MM.1S (cell line): ENCODE measurements around the gene ANTKMT.

ENCODE experiments used
- DNase-seq: peaks from one replicate; pipeline ENCODE4 v3.0.0-alpha.2; 2015
- H2AFZ ChIP-seq: fragments of 300-600 bp; sonication (generic); 2 replicates; pipeline ENCODE4 v1.6.0; 2016; ENCODE audit warnings: antibody characterized with exemption, low read length
- H3F3A ChIP-seq: fragments of 300-600 bp; sonication (generic); 2 replicates; pipeline ENCODE4 v1.6.1; 2016; ENCODE audit warnings: mild to moderate bottlenecking, antibody characterized with exemption, low read length, moderate library complexity, mixed read lengths; ENCODE audit not compliant: insufficient read depth
- H3K27ac ChIP-seq: fragments of 300-600 bp; sonication (generic); 2 replicates; pipeline ENCODE4 v1.5.1; 2016; ENCODE audit warnings: mild to moderate bottlenecking, low read length
- H3K27me3 ChIP-seq: fragments of 300-600 bp; sonication (generic); replicated peaks from 2 replicates; pipeline ENCODE4 v1.6.0; 2016; ENCODE audit warnings: low read length; ENCODE audit not compliant: insufficient read depth
- H3K36me3 ChIP-seq: fragments of 300-600 bp; sonication (generic); replicated peaks from 2 replicates; pipeline ENCODE4 v1.6.1; 2016; ENCODE audit warnings: mild to moderate bottlenecking, low read length, mixed read lengths; ENCODE audit not compliant: insufficient read depth
- H3K4me1 ChIP-seq: fragments of 300-600 bp; sonication (generic); 2 replicates; pipeline ENCODE4 v1.6.1; 2016; ENCODE audit warnings: low read length, mixed read lengths
- H3K4me2 ChIP-seq: fragments of 300-600 bp; sonication (generic); 2 replicates; pipeline ENCODE4 v1.6.0; 2016; ENCODE audit warnings: low read depth, low read length
- H3K4me3 ChIP-seq: fragments of 300-600 bp; sonication (generic); 2 replicates; pipeline ENCODE4 v1.5.1; 2016; ENCODE audit warnings: low read length, mixed read lengths
- H3K79me2 ChIP-seq: fragments of 300-600 bp; sonication (generic); 2 replicates; pipeline ENCODE4 v1.6.1; 2016; ENCODE audit warnings: mixed run types, low read length, mixed read lengths
- H3K9ac ChIP-seq: fragments of 300-600 bp; sonication (generic); 2 replicates; pipeline ENCODE4 v1.6.1; 2016; ENCODE audit warnings: low read length, mixed read lengths
- H3K9me2 ChIP-seq: fragments of 300-600 bp; sonication (generic); replicated peaks from 2 replicates; pipeline ENCODE4 v1.6.1; 2016; ENCODE audit warnings: mild to moderate bottlenecking, low read length, mixed read lengths; ENCODE audit not compliant: insufficient read depth
- H3K9me3 ChIP-seq: fragments of 300-600 bp; sonication (generic); replicated peaks from 2 replicates; pipeline ENCODE4 v1.6.1; 2016; ENCODE audit warnings: mild to moderate bottlenecking, low read length, mixed read lengths; ENCODE audit not compliant: insufficient read depth
- H4K20me1 ChIP-seq: fragments of 300-600 bp; sonication (generic); 2 replicates; pipeline ENCODE4 v1.6.1; 2016; ENCODE audit warnings: mild to moderate bottlenecking, low read length, moderate library complexity, mixed read lengths; ENCODE audit not compliant: insufficient read depth
- CTCF ChIP-seq: fragments of 300-600 bp; sonication (generic); IDR thresholded peaks from 2 replicates; pipeline ENCODE4 v1.5.1; 2016; ENCODE audit warnings: antibody characterized with exemption, low read length, mixed read lengths
- EZH2 ChIP-seq: fragments of 300-600 bp; sonication (generic); optimal IDR thresholded peaks from 2 replicates; pipeline ENCODE3; 2017; ENCODE audit warnings: low read depth, mild to moderate bottlenecking, antibody characterized with exemption, low read length, mixed read lengths
- EZH2phosphoT487 ChIP-seq: fragments of 300-600 bp; sonication (generic); IDR thresholded peaks from 2 replicates; pipeline ENCODE4 v1.6.1; 2018; ENCODE audit warnings: antibody characterized with exemption, low read length

Gene ANTKMT

GRCh38 chr16:672851-673250 is 48.1 kb upstream of the ANTKMT start:
- Histone ChIP-seq H3K4me2 (no peak overlapping the region), H2AFZ (no peak overlapping the region), H3K27me3 (no peaks in the 10 kb centered on the region), H4K20me1 (no peaks in the 10 kb centered on the region), H3K4me3 (no peak overlapping the region), H3K4me1 (0 out of 2 replicates have a peak, but pooled peaks cover 6% of the 10 kb centered on the region), H3K9me2 (no peaks in the 10 kb centered on the region), H3K36me3 (no peaks in the 10 kb centered on the region; the same call in 1 of the 2 replicates), H3K9ac (no peak overlapping the region), H3K27ac (no peak overlapping the region), H3F3A (no peaks in the 10 kb centered on the region), H3K79me2 (peaks cover 24% of the 10 kb centered on the region), H3K9me3 (no peaks in the 10 kb centered on the region)
- TF ChIP-seq EZH2phosphoT487 (no peak), EZH2 (no peak), CTCF (no peak)
- DNase-seq = no peak

GRCh38 chr16:673399-673991 is 47.5 kb upstream of the ANTKMT start:
- Histone ChIP-seq H3K4me2 (no peak overlapping the region), H2AFZ (no peak overlapping the region), H3K9ac (no peak overlapping the region), H3K4me3 (no peak overlapping the region), H3K9me3 (no peaks in the 10 kb centered on the region), H3K79me2 (peaks cover 18% of the 10 kb centered on the region), H3K27ac (no peak overlapping the region), H3K36me3 (no peaks in the 10 kb centered on the region; the same call in 1 of the 2 replicates), H3K27me3 (no peaks in the 10 kb centered on the region), H3F3A (no peaks in the 10 kb centered on the region), H3K9me2 (no peaks in the 10 kb centered on the region), H4K20me1 (no peaks in the 10 kb centered on the region), H3K4me1 (0 out of 2 replicates have a peak, but pooled peaks cover 6% of the 10 kb centered on the region)
- TF ChIP-seq EZH2 = no peak
- TF ChIP-seq CTCF = no peak
- TF ChIP-seq EZH2phosphoT487 = no peak
- DNase-seq = no peak

GRCh38 chr16:674214-674881 is 46.6 kb upstream of the ANTKMT start:
- H3K9ac ChIP-seq = no peak overlapping the region
- H3K27me3 ChIP-seq = no peaks in the 10 kb centered on the region
- no peak overlapping the region for H2AFZ ChIP-seq
- TF ChIP-seq EZH2 = no peak
- TF ChIP-seq EZH2phosphoT487 = no peak
- TF ChIP-seq CTCF = no peak
- no peak for DNase-seq
- H3K27ac ChIP-seq = no peak overlapping the region
- H3K79me2 ChIP-seq = peaks cover 10% of the 10 kb centered on the region
- no peaks in the 10 kb centered on the region for H4K20me1 ChIP-seq
- no peaks in the 10 kb centered on the region for H3K9me2 ChIP-seq
- no peak overlapping the region for H3K4me3 ChIP-seq
- H3K9me3 ChIP-seq = no peaks in the 10 kb centered on the region
- H3K36me3 ChIP-seq = no peaks in the 10 kb centered on the region; the same call in 1 of the 2 replicates
- H3F3A ChIP-seq = no peaks in the 10 kb centered on the region
- H3K4me2 ChIP-seq = no peak overlapping the region
- no peaks in the 10 kb centered on the region for H3K4me1 ChIP-seq
